AG10803 (cell line): ENCODE measurements around the gene IL11RA.

Source experiments
- DNase-seq: peaks from one replicate; pipeline ENCODE4 v3.0.0; 2010; ENCODE audit warnings: low read depth
- H3K4me3 ChIP-seq: 2 replicates; pipeline ENCODE4 v1.5.1; 2011; ENCODE audit warnings: mild to moderate bottlenecking, low read length, control low read depth
- CTCF ChIP-seq: conservative IDR thresholded peaks from 2 replicates; pipeline ENCODE4 v1.5.1; 2011; ENCODE audit warnings: mild to moderate bottlenecking, low read length, control low read depth, inconsistent platforms

Gene IL11RA

GRCh38 chr9:34693560-34693959 lies 41.6 kb downstream of the IL11RA start:
- TF ChIP-seq CTCF = no peak
- DNase-seq = no peak
- no peak overlapping the region for H3K4me3 ChIP-seq

- no peak overlapping the region for H3K4me3 ChIP-seq
- no peak for DNase-seq
- no peak for TF ChIP-seq CTCF
Measured at GRCh38 chr9:34694811-34695210, 42.8 kb downstream of the IL11RA start.

- peak; percentile 69 for TF ChIP-seq CTCF
- DNase-seq = peak; percentile 58
- H3K4me3 ChIP-seq = peak overlapping the region; percentile 57
Measured at GRCh38 chr9:34701023-34701768, 49.2 kb downstream of the IL11RA start.

- DNase-seq = peak; percentile 88
- peak; percentile 100 for TF ChIP-seq CTCF
- H3K4me3 ChIP-seq = peak overlapping the region; percentile 57
Measured at GRCh38 chr9:34701769-34702736, 50.1 kb downstream of the IL11RA start.

- TF ChIP-seq CTCF = no peak
- DNase-seq = no peak
- no peak overlapping the region for H3K4me3 ChIP-seq
Measured at GRCh38 chr9:34707130-34707529, 55.1 kb downstream of the IL11RA start.

GRCh38 chr9:34709196-34709978 lies 57.4 kb downstream of the IL11RA start:
- TF ChIP-seq CTCF = no peak
- DNase-seq = no peak
- H3K4me3 ChIP-seq = no peak overlapping the region
